Calu3 (cell line): Measurements from ENCODE around the gene KCNJ5. TPM values are rescaled to one million over a fixed set of nuclear protein-coding genes. Genes with fewer than 3 reads are reported as not detected.

ENCODE experiments used
- BruUV-seq: library from RNA; stranded (reverse); fragments of 400-500 nt; replicated peaks from 2 replicates; lab custom pipeline; 2021; lab: Mats Ljungman, UMichigan
- CTCF ChIA-PET: fragments of 300-600 bp; sonication (Branson Sonifier 250); formaldehyde crosslinking; loops from one replicate; lab custom pipeline; 2022; ENCODE audit warnings: antibody characterized with exemption; lab: Charles Lee
- DNase-seq: peaks from one replicate; pipeline ENCODE4 v3.0.0; 2022
- H3K27ac Mint-ChIP-seq: one replicate; pipeline ENCODE4 v1.8.0; 2022; ENCODE audit warnings: mixed read lengths; ENCODE audit not compliant: unreplicated experiment
- H3K27me3 Mint-ChIP-seq: one replicate; pipeline ENCODE4 v1.8.0; 2022; ENCODE audit warnings: mixed read lengths; ENCODE audit not compliant: unreplicated experiment
- H3K36me3 Mint-ChIP-seq: one replicate; pipeline ENCODE4 v1.8.0; 2022; ENCODE audit warnings: mild to moderate bottlenecking, moderate library complexity, mixed read lengths; ENCODE audit not compliant: insufficient read depth, unreplicated experiment
- H3K4me1 Mint-ChIP-seq: one replicate; pipeline ENCODE4 v1.8.0; 2022; ENCODE audit warnings: mild to moderate bottlenecking, low read depth, mixed read lengths; ENCODE audit not compliant: unreplicated experiment
- H3K4me3 Mint-ChIP-seq: one replicate; pipeline ENCODE4 v1.8.0; 2022; ENCODE audit warnings: mild to moderate bottlenecking, low read depth, moderate library complexity, mixed read lengths; ENCODE audit not compliant: unreplicated experiment
- H3K9me3 Mint-ChIP-seq: one replicate; pipeline ENCODE4 v1.8.0; 2022; ENCODE audit warnings: low read depth, mixed read lengths; ENCODE audit not compliant: unreplicated experiment
- CTCF ChIP-seq: fragments of 200-600 bp; IDR thresholded peaks from one replicate; pipeline ENCODE4 v1.8.0; 2022; ENCODE audit warnings: antibody characterized with exemption; ENCODE audit not compliant: unreplicated experiment
- intact Hi-C: fragments of 100-400 bp; cut with micrococcal nuclease; formaldehyde crosslinking; loops from one replicate; pipeline ENCODE4 v1.10.0; 2022; ENCODE audit not compliant: unreplicated experiment
- total RNA-seq: library from RNA; stranded (reverse); gene quantifications from 2 replicates; pipeline ENCODE4 v1.2.3, GENCODE V29; 2022

The KCNJ5 gene
- total RNA-seq, 1 experiment from 2014 or later = not detected

GRCh38 chr11:128872594-128872993, 18.6 kb upstream of the KCNJ5 start:
- H3K27me3 Mint-ChIP-seq = peaks cover 44% of the 10 kb centered on the region
- no peak overlapping the region for H3K27ac Mint-ChIP-seq
- no peaks in the 10 kb centered on the region for H3K9me3 Mint-ChIP-seq
- intact Hi-C loops = no loop called here
- CTCF ChIA-PET = no interaction called here
- no peaks in the 10 kb centered on the region for H3K36me3 Mint-ChIP-seq
- H3K4me3 Mint-ChIP-seq = no peak overlapping the region
- no peaks in the 10 kb centered on the region for H3K4me1 Mint-ChIP-seq
- no peak for TF ChIP-seq CTCF
- no peak for DNase-seq
- no TSS peak for BruUV-seq

GRCh38 chr11:128874427-128874826, 16.7 kb upstream of the KCNJ5 start:
- no peaks in the 10 kb centered on the region for H3K36me3 Mint-ChIP-seq

GRCh38 chr11:128876133-128876650, 15.0 kb upstream of the KCNJ5 start:
- no peak for TF ChIP-seq CTCF
- peaks cover 55% of the 10 kb centered on the region for H3K27me3 Mint-ChIP-seq
- no TSS peak for BruUV-seq
- H3K4me3 Mint-ChIP-seq = no peak overlapping the region
- H3K36me3 Mint-ChIP-seq = no peaks in the 10 kb centered on the region
- intact Hi-C loops = no loop called here
- CTCF ChIA-PET = interaction anchor here (1.0 kb wide), 1 partner anchor 45 kb away, joined by 3 read pairs; no protein-coding TSS in a partner anchor
- no peak overlapping the region for H3K27ac Mint-ChIP-seq
- H3K4me1 Mint-ChIP-seq = no peaks in the 10 kb centered on the region
- no peak for DNase-seq
- no peaks in the 10 kb centered on the region for H3K9me3 Mint-ChIP-seq

More at GRCh38 chr11:128874427-128874826, 16.7 kb upstream of the KCNJ5 start:
- Mint-ChIP-seq H3K4me1 (no peaks in the 10 kb centered on the region), H3K9me3 (no peaks in the 10 kb centered on the region), H3K27ac (no peak overlapping the region), H3K4me3 (no peak overlapping the region), H3K27me3 (peaks cover 55% of the 10 kb centered on the region)
- intact Hi-C loops = no loop called here
- no peak for DNase-seq
- CTCF ChIA-PET = no interaction called here
- BruUV-seq = no TSS peak
- TF ChIP-seq CTCF = no peak

GRCh38 chr11:128877726-128878125, 13.4 kb upstream of the KCNJ5 start:
- DNase-seq = no peak
- Mint-ChIP-seq H3K27ac (no peak overlapping the region), H3K27me3 (peaks cover 70% of the 10 kb centered on the region), H3K4me3 (no peak overlapping the region), H3K9me3 (no peaks in the 10 kb centered on the region), H3K36me3 (no peaks in the 10 kb centered on the region), H3K4me1 (no peaks in the 10 kb centered on the region)
- TF ChIP-seq CTCF = no peak
- CTCF ChIA-PET = no interaction called here
- intact Hi-C loops = no loop called here
- BruUV-seq = no TSS peak
